ENCODE measurements around the gene VWC2.

- TF ChIP-seq, protein P1, sequence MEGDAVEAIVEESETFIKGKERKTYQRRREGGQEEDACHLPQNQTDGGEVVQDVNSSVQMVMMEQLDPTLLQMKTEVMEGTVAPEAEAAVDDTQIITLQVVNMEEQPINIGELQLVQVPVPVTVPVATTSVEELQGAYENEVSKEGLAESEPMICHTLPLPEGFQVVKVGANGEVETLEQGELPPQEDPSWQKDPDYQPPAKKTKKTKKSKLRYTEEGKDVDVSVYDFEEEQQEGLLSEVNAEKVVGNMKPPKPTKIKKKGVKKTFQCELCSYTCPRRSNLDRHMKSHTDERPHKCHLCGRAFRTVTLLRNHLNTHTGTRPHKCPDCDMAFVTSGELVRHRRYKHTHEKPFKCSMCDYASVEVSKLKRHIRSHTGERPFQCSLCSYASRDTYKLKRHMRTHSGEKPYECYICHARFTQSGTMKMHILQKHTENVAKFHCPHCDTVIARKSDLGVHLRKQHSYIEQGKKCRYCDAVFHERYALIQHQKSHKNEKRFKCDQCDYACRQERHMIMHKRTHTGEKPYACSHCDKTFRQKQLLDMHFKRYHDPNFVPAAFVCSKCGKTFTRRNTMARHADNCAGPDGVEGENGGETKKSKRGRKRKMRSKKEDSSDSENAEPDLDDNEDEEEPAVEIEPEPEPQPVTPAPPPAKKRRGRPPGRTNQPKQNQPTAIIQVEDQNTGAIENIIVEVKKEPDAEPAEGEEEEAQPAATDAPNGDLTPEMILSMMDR (conservative IDR thresholded peaks at IDR 0.05; ENCODE audit: low read length): no peak
- no peak for TF ChIP-seq EZH2phosphoT487 (IDR thresholded peaks at IDR 0.05; ENCODE audit: borderline replicate concordance)
Observed at GRCh38 chr7:49781996-49782395, 8.6 kb downstream of the VWC2 start.
